CD4-positive, alpha-beta T cell treated with Interleukin-10 for 1 hour (primary cell): ENCODE results near the gene ATP2B2.
A peak's percentile ranks its signal among the peaks of the same experiment; 100 is the strongest.

Experiments
- DNase-seq: peaks from one replicate; pipeline ENCODE4 v3.0.0-alpha.2; 2020

The ATP2B2 gene

GRCh38 chr3:10356461-10356981, 148.9 kb downstream of the ATP2B2 start:
- DNase-seq = no peak

- DNase-seq = no peak
Observed at GRCh38 chr3:10354361-10355015, 150.9 kb downstream of the ATP2B2 start.

GRCh38 chr3:10353661-10354360, 151.6 kb downstream of the ATP2B2 start:
- no peak for DNase-seq

GRCh38 chr3:10353160-10353559, 152.2 kb downstream of the ATP2B2 start:
- DNase-seq = no peak

GRCh38 chr3:10352146-10352911, 153.1 kb downstream of the ATP2B2 start:
- DNase-seq = no peak

GRCh38 chr3:10351013-10351735, 154.2 kb downstream of the ATP2B2 start:
- DNase-seq = no peak

GRCh38 chr3:10350324-10350985, 154.9 kb downstream of the ATP2B2 start:
- no peak for DNase-seq

GRCh38 chr3:10349801-10350200, 155.6 kb downstream of the ATP2B2 start:
- no peak for DNase-seq

GRCh38 chr3:10348404-10348721, 157.0 kb downstream of the ATP2B2 start:
- no peak for DNase-seq

GRCh38 chr3:10347648-10348403, 157.6 kb downstream of the ATP2B2 start:
- no peak for DNase-seq

GRCh38 chr3:10345911-10346310, 159.5 kb downstream of the ATP2B2 start:
- no peak for DNase-seq

- no peak for DNase-seq
Observed at GRCh38 chr3:10344944-10345575, 160.3 kb downstream of the ATP2B2 start.

GRCh38 chr3:10344147-10344943, 161.0 kb downstream of the ATP2B2 start:
- DNase-seq = peak; percentile 62

- no peak for DNase-seq
Observed at GRCh38 chr3:10343526-10343925, 161.9 kb downstream of the ATP2B2 start.

- DNase-seq = no peak
Observed at GRCh38 chr3:10342781-10343180, 162.6 kb downstream of the ATP2B2 start.

- no peak for DNase-seq
Observed at GRCh38 chr3:10341901-10342398, 163.4 kb downstream of the ATP2B2 start.

GRCh38 chr3:10340476-10340875, 164.9 kb downstream of the ATP2B2 start:
- DNase-seq = no peak

GRCh38 chr3:10340046-10340445, 165.3 kb downstream of the ATP2B2 start:
- DNase-seq = no peak

- no peak for DNase-seq
Observed at GRCh38 chr3:10339376-10339955, 165.9 kb downstream of the ATP2B2 start.
